Prostate gland (tissue), 2 donors: ENCODE measurements around the gene PHAF1.

Experiments used
- CTCF ChIP-seq, 4 experiments: fragments of 200-600 bp in 2 of 4; fragments of 450-650 bp in 2 of 4; sonication (generic) in 2 of 4; IDR thresholded peaks; 1 replicate in 3 of 4; 2 replicates in 1 of 4; pipeline ENCODE4 v1.5.1; 2016 to 2019; ENCODE audit warnings: antibody characterized with exemption in 4 of 4, mild to moderate bottlenecking in 2 of 4, moderate library complexity in 2 of 4
- POLR2A ChIP-seq: fragments of 450-650 bp; IDR thresholded peaks from one replicate; pipeline ENCODE4 v1.6.1; 2016; ENCODE audit warnings: antibody characterized with exemption, mild to moderate bottlenecking
- POLR2AphosphoS5 ChIP-seq: sonication (generic); formaldehyde crosslinking; IDR thresholded peaks from one replicate; pipeline ENCODE4 v1.6.1; 2017; ENCODE audit warnings: antibody characterized with exemption

- TF ChIP-seq CTCF (IDR thresholded peaks at IDR 0.05) = no peak
- no peak for TF ChIP-seq POLR2A
- TF ChIP-seq POLR2AphosphoS5 = no peak
Measured at GRCh38 chr16:67075331-67075730, 34.4 kb upstream of the PHAF1 start.
